ENCODE results near the gene ATP6V1F.

DNA sequence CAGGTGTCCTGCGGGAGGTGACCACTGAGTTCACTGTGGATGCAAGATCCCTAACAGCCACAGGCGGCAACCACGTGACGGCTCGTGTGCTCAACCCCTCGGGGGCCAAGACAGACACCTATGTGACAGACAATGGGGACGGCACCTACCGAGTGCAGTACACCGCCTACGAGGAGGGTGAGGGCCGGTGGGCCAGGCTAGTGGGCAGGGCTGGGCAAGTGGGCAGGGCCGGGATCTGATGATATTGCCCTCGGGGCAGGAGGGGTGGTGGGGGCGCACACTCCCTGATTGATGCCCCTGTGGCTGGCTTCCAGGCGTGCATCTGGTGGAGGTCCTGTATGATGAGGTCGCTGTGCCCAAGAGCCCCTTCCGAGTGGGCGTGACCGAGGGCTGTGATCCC lies 16.7 kb upstream of the ATP6V1F start:
- TF ChIP-seq, protein P1, sequence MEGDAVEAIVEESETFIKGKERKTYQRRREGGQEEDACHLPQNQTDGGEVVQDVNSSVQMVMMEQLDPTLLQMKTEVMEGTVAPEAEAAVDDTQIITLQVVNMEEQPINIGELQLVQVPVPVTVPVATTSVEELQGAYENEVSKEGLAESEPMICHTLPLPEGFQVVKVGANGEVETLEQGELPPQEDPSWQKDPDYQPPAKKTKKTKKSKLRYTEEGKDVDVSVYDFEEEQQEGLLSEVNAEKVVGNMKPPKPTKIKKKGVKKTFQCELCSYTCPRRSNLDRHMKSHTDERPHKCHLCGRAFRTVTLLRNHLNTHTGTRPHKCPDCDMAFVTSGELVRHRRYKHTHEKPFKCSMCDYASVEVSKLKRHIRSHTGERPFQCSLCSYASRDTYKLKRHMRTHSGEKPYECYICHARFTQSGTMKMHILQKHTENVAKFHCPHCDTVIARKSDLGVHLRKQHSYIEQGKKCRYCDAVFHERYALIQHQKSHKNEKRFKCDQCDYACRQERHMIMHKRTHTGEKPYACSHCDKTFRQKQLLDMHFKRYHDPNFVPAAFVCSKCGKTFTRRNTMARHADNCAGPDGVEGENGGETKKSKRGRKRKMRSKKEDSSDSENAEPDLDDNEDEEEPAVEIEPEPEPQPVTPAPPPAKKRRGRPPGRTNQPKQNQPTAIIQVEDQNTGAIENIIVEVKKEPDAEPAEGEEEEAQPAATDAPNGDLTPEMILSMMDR (IDR thresholded peaks at IDR 0.05; ENCODE audit: low read depth, low read length): no peak
- TF ChIP-seq EZH2phosphoT487 (IDR thresholded peaks at IDR 0.05; ENCODE audit: low read depth): no peak
